ENCODE results near the gene DGAT2L6.
"Not testable (repeated sequence)": the region's sequence is repeated elsewhere in the genome, so short reads cannot be mapped to it uniquely, and the experiment has no call there.

The DGAT2L6 gene

GRCh38 chrX:70201732-70202131 lies 24.4 kb downstream of the DGAT2L6 start:
- DNase-seq: no peak

GRCh38 chrX:70208479-70208878 lies 31.2 kb downstream of the DGAT2L6 start:
- DNase-seq: no peak

- not testable (repeated sequence) for DNase-seq
These were observed 32.3 kb downstream of the DGAT2L6 start for GRCh38 chrX:70209570-70209969.

GRCh38 chrX:70219938-70220764 lies 42.9 kb downstream of the DGAT2L6 start:
- DNase-seq: no peak

- DNase-seq: no peak
These were observed 48.8 kb downstream of the DGAT2L6 start for GRCh38 chrX:70226048-70226447.

- DNase-seq: no peak
These were observed 49.4 kb downstream of the DGAT2L6 start for GRCh38 chrX:70226687-70227086.

- DNase-seq: no peak
These were observed 54.4 kb downstream of the DGAT2L6 start for GRCh38 chrX:70231666-70232065.

GRCh38 chrX:70234355-70234754 lies 57.1 kb downstream of the DGAT2L6 start, which contains the start of gene AWAT1:
Gene AWAT1 (plus strand): TSS chrX:70234655. CDS start chrX:70234696, 41 bp downstream.
- DNase-seq: no peak

- DNase-seq: no peak
These were observed 63.5 kb downstream of the DGAT2L6 start for GRCh38 chrX:70240751-70241150.

GRCh38 chrX:70241501-70241900 lies 64.2 kb downstream of the DGAT2L6 start:
- no peak for DNase-seq

- not testable (repeated sequence) for DNase-seq
These were observed 66.3 kb downstream of the DGAT2L6 start for GRCh38 chrX:70243601-70244000.

GRCh38 chrX:70244881-70245280 lies 67.6 kb downstream of the DGAT2L6 start:
- no peak for DNase-seq

GRCh38 chrX:70247252-70247651 lies 70.0 kb downstream of the DGAT2L6 start:
- DNase-seq: no peak

GRCh38 chrX:70252491-70252890 lies 75.2 kb downstream of the DGAT2L6 start:
- DNase-seq: no peak

GRCh38 chrX:70253377-70254062 lies 76.2 kb downstream of the DGAT2L6 start:
- no peak for DNase-seq

GRCh38 chrX:70254063-70254400 lies 76.7 kb downstream of the DGAT2L6 start:
- no peak for DNase-seq

GRCh38 chrX:70254909-70255308 lies 77.6 kb downstream of the DGAT2L6 start:
- no peak for DNase-seq
